H1 (cell line): ENCODE measurements around the gene LTC4S. TPM values are rescaled to one million over a fixed set of nuclear protein-coding genes. Genes with fewer than 3 reads are reported as not detected.
"Not testable (repeated sequence)": the region's sequence is repeated elsewhere in the genome, so short reads cannot be mapped to it uniquely, and the experiment has no call there.

ENCODE experiments used
- CTCF ChIA-PET: fragments of 300-600 bp; sonication (Branson Sonifier 250); formaldehyde crosslinking; loops from one replicate; lab custom pipeline; 2021; ENCODE audit not compliant: partially characterized antibody; lab: Charles Lee
- POLR2A ChIA-PET: fragments of 300-600 bp; sonication (Branson Sonifier 250); formaldehyde crosslinking; loops from one replicate; lab custom pipeline; 2021; ENCODE audit warnings: inconsistent platforms; ENCODE audit not compliant: partially characterized antibody; lab: Charles Lee
- DNase-seq, 2 experiments: peaks; one replicate each; pipeline versions ENCODE4 v3.0.0 to v3.0.0-alpha.2; 2010 to 2022; ENCODE audit warnings: low spot score in 2 of 2, low read depth in 1 of 2, mixed read lengths in 1 of 2
- FAIRE-seq: peaks from 2 replicates; lab custom pipeline; 2011; peaks lifted over from hg19 to GRCh38; lab: Jason Lieb, UNC
- H2AFZ ChIP-seq: 2 replicates; pipeline ENCODE4 v1.8.1; 2012; ENCODE audit warnings: low read length, inconsistent platforms
- H2AK5ac ChIP-seq: 2 replicates; pipeline ENCODE4 v1.6.1; 2013; ENCODE audit warnings: low read depth, low read length
- H2BK120ac ChIP-seq: replicated peaks from 2 replicates; pipeline ENCODE3; 2013; ENCODE audit warnings: low read depth, low read length, inconsistent platforms
- H2BK12ac ChIP-seq: 2 replicates; pipeline ENCODE4 v1.6.1; 2013; ENCODE audit warnings: low read depth, low read length
- H2BK15ac ChIP-seq: 2 replicates; pipeline ENCODE4 v1.6.1; 2013; ENCODE audit warnings: low read length
- H2BK20ac ChIP-seq: 2 replicates; pipeline ENCODE4 v1.6.1; 2013; ENCODE audit warnings: low read length
- H2BK5ac ChIP-seq: 2 replicates; pipeline ENCODE4 v1.6.1; 2013; ENCODE audit warnings: low read depth, low read length
- H3K14ac ChIP-seq: 2 replicates; pipeline ENCODE4 v1.6.1; 2013; ENCODE audit warnings: inconsistent platforms; ENCODE audit not compliant: insufficient read length
- H3K18ac ChIP-seq: 2 replicates; pipeline ENCODE4 v1.6.1; 2013; ENCODE audit warnings: low read length; ENCODE audit errors: extremely low read depth
- H3K23ac ChIP-seq: 2 replicates; pipeline ENCODE4 v1.6.1; 2013; ENCODE audit warnings: inconsistent platforms; ENCODE audit not compliant: insufficient read length
- H3K23me2 ChIP-seq: 2 replicates; pipeline ENCODE4 v1.6.1; 2013; ENCODE audit warnings: low read depth, low read length
- H3K27ac ChIP-seq: 2 replicates; pipeline ENCODE4 v1.6.1; 2011; ENCODE audit warnings: low read depth, low read length, inconsistent platforms
- H3K27me3 ChIP-seq, 4 experiments: replicated peaks in 1 of 4; 1 replicate in 1 of 4; 2 replicates in 3 of 4; pipeline versions ENCODE4 v1.6.1 to v1.8.1; 2011 to 2013; ENCODE audit warnings: low read length in 3 of 4, mild to moderate bottlenecking in 3 of 4, inconsistent platforms in 2 of 4, mixed read lengths in 2 of 4, moderate library complexity in 1 of 4; ENCODE audit not compliant: control insufficient read depth in 3 of 4, insufficient read depth in 3 of 4; ENCODE audit errors: extremely low read depth in 1 of 4
- H3K36me3 ChIP-seq, 4 experiments: 2 replicates each; pipeline versions ENCODE4 v1.6.1 to v1.8.1; 2011 to 2013; ENCODE audit warnings: mild to moderate bottlenecking in 4 of 4, low read length in 3 of 4, moderate library complexity in 2 of 4, control low read depth in 1 of 4, inconsistent platforms in 1 of 4; ENCODE audit not compliant: insufficient read depth in 4 of 4, control insufficient read depth in 2 of 4
- H3K4ac ChIP-seq: replicated peaks from 2 replicates; pipeline ENCODE3; 2013; ENCODE audit warnings: low read length, low read depth, mixed read lengths, inconsistent platforms; ENCODE audit not compliant: insufficient read length
- H3K4me1 ChIP-seq, 4 experiments: replicated peaks in 1 of 4; 1 replicate in 1 of 4; 2 replicates in 3 of 4; pipeline versions ENCODE4 v1.6.1 to v1.8.1; 2011 to 2013; ENCODE audit warnings: low read length in 3 of 4, inconsistent platforms in 2 of 4, mixed read lengths in 1 of 4; ENCODE audit not compliant: insufficient read depth in 4 of 4, control insufficient read depth in 3 of 4
- H3K4me2 ChIP-seq, 2 experiments: 2 replicates each; pipeline versions ENCODE4 v1.6.1 to v1.8.1; 2011 to 2013; ENCODE audit warnings: low read depth in 2 of 2, low read length in 2 of 2, control low read depth in 1 of 2, inconsistent platforms in 1 of 2, mild to moderate bottlenecking in 1 of 2; ENCODE audit not compliant: insufficient read depth in 1 of 2
- H3K4me3 ChIP-seq, 4 experiments: fragments of 200-600, 300-600 bp in 1 of 4; sonication (generic), shearing (Covaris generic), sonication (Bioruptor Twin) in 1 of 4; 2 replicates each; pipeline versions ENCODE4 v1.5.1 to v1.8.1; 2011 to 2016; ENCODE audit warnings: low read length in 4 of 4, low read depth in 3 of 4, control low read depth in 2 of 4, inconsistent platforms in 2 of 4, mild to moderate bottlenecking in 2 of 4, mixed read lengths in 1 of 4, moderate library complexity in 1 of 4; ENCODE audit not compliant: insufficient read depth in 2 of 4; ENCODE audit errors: extremely low read depth in 1 of 4
- H3K56ac ChIP-seq: replicated peaks from 2 replicates; pipeline ENCODE3; 2013; ENCODE audit warnings: low read depth, mild to moderate bottlenecking, mixed read lengths, low read length, inconsistent platforms; ENCODE audit not compliant: insufficient read length
- H3K79me1 ChIP-seq: 2 replicates; pipeline ENCODE4 v1.6.1; 2013; ENCODE audit warnings: low read depth, low read length, control low read depth
- H3K79me2 ChIP-seq, 2 experiments: 2 replicates each; pipeline versions ENCODE4 v1.6.1 to v1.8.1; 2012 to 2013; ENCODE audit warnings: low read length in 2 of 2, mild to moderate bottlenecking in 2 of 2, inconsistent platforms in 1 of 2; ENCODE audit not compliant: insufficient read depth in 2 of 2, control insufficient read depth in 1 of 2
- H3K9ac ChIP-seq, 4 experiments: replicated peaks in 1 of 4; 1 replicate in 1 of 4; 2 replicates in 3 of 4; pipeline versions ENCODE4 v1.6.1 to v1.8.1; 2011 to 2013; ENCODE audit warnings: low read depth in 3 of 4, low read length in 3 of 4, control low read depth in 2 of 4, mild to moderate bottlenecking in 2 of 4, moderate library complexity in 2 of 4, inconsistent platforms in 1 of 4; ENCODE audit errors: extremely low read depth in 1 of 4
- H3K9me3 ChIP-seq, 2 experiments: 2 replicates each; pipeline versions ENCODE4 v1.6.1 to v1.8.1; 2012 to 2013; ENCODE audit warnings: mild to moderate bottlenecking in 2 of 2, moderate library complexity in 2 of 2, control low read depth in 1 of 2, inconsistent platforms in 1 of 2, low read depth in 1 of 2, low read length in 1 of 2, mixed read lengths in 1 of 2; ENCODE audit not compliant: insufficient read depth in 2 of 2
- H4K20me1 ChIP-seq, 2 experiments: replicated peaks in 1 of 2; 2 replicates each; pipeline versions ENCODE3 to v1.8.1; 2011 to 2013; ENCODE audit warnings: inconsistent platforms in 2 of 2, low read length in 2 of 2, mild to moderate bottlenecking in 1 of 2; ENCODE audit not compliant: insufficient read depth in 2 of 2, control insufficient read depth in 1 of 2
- H4K5ac ChIP-seq: 2 replicates; pipeline ENCODE4 v1.6.1; 2013; ENCODE audit warnings: low read length, low read depth, mixed read lengths, inconsistent platforms; ENCODE audit not compliant: insufficient read length
- H4K8ac ChIP-seq: 2 replicates; pipeline ENCODE4 v1.8.0; 2013; ENCODE audit warnings: mild to moderate bottlenecking, moderate library complexity, low read length, inconsistent platforms; ENCODE audit not compliant: insufficient read depth; ENCODE audit errors: extremely low read depth
- H4K91ac ChIP-seq: replicated peaks from 2 replicates; pipeline ENCODE3; 2013; ENCODE audit warnings: low read length, mixed read lengths, inconsistent platforms; ENCODE audit not compliant: insufficient read length
- WGBS, 2 experiments: shearing (Covaris generic) in 1 of 2; methylation state at CpG; one replicate each; pipeline versions ENCODE4 v1.1.6 to v1.1.7; 2013 to 2015; ENCODE audit warnings: low lambda C conversion rate in 2 of 2, mixed read lengths in 2 of 2, inconsistent platforms in 1 of 2, low coverage in 1 of 2, missing lambda C conversion rate in 1 of 2; ENCODE audit not compliant: insufficient replicate concordance in 2 of 2, insufficient coverage in 1 of 2, insufficient read length in 1 of 2; ENCODE audit errors: extremely low coverage in 1 of 2, missing lambda C conversion rate in 1 of 2; 5-methylcytosine and 5-hydroxymethylcytosine counted together
- polyA plus RNA-seq, 7 experiments: library from polyadenylated mRNA; depleted of rRNA in 3 of 7; stranded (reverse) in 5 of 7; unstranded in 2 of 7; fragments of >200 nt in 5 of 7; fragments of 200-250 nt in 2 of 7; gene quantifications; 1 replicate in 5 of 7; 2 replicates in 1 of 7; 4 replicates in 1 of 7; pipeline versions ENCODE4 v1.2.1 to v1.2.3, GENCODE V29; 2011 to 2013; ENCODE audit warnings: missing spikeins in 2 of 7, mixed read lengths in 2 of 7
- total RNA-seq: library from RNA; stranded (reverse); fragmentation: NEBNext Ultra II Directional; extraction: Animal tissue kit (Norgen Biotek cat#: 25700); gene quantifications from 2 replicates; pipeline ENCODE4 v1.2.1, GENCODE V29; 2021

The LTC4S gene
- total and polyA plus RNA-seq, 2 of the 8 experiments (the other 6 are each of a cell fraction or from before 2014, with no cell fraction given) = 2.2 to 3.7 TPM

- H3K36me3 ChIP-seq, H3K14ac ChIP-seq, H2BK12ac ChIP-seq, H3K4me3 ChIP-seq, H2BK5ac ChIP-seq, H3K56ac ChIP-seq, DNase-seq, H4K8ac ChIP-seq, H3K4ac ChIP-seq, H3K18ac ChIP-seq, H2AK5ac ChIP-seq, FAIRE-seq, H2BK20ac ChIP-seq, H2BK120ac ChIP-seq, H3K9me3 ChIP-seq, H3K27ac ChIP-seq, H2AFZ ChIP-seq, H3K23me2 ChIP-seq, H3K23ac ChIP-seq, H2BK15ac ChIP-seq, H3K9ac ChIP-seq, H3K27me3 ChIP-seq, H4K91ac ChIP-seq, H4K5ac ChIP-seq, H3K4me1 ChIP-seq, H3K79me1 ChIP-seq, H3K4me2 ChIP-seq: not testable (repeated sequence)
- POLR2A ChIA-PET = interaction anchor here (0.7 to 3.9 kb wide), 3 partner anchors 11 to 39 kb away, joined by 4 to 22 read pairs (median 4); partner anchors contain the start of gene MAML1
- 92% methylated on average over 7 of the region's 7 CpGs; no CpG with 5 or more reads in 1 of the 2 experiments for WGBS, 2 experiments
- Histone ChIP-seq H3K79me2 (peaks cover 23 to 89% of the 10 kb centered on the region in 2 experiments), H4K20me1 (peaks cover 3 to 13% of the 10 kb centered on the region in 2 experiments)
- CTCF ChIA-PET = interaction anchor here (0.7 to 1.0 kb wide), 4 partner anchors 10 to 802 kb away, joined by 3 read pairs; no protein-coding TSS in a partner anchor
Measured at GRCh38 chr5:179744106-179744505, 49.7 kb upstream of the LTC4S start.
